NB4 (cell line): Measurements from ENCODE around the gene PRKD3.

Experiments
- CTCF ChIP-seq: IDR thresholded peaks from one replicate; pipeline ENCODE4 v1.5.1; 2012; ENCODE audit warnings: low read depth, low read length
- POLR2A ChIP-seq: IDR thresholded peaks from 2 replicates; pipeline ENCODE4 v1.6.1; 2011; ENCODE audit warnings: mild to moderate bottlenecking; ENCODE audit not compliant: insufficient read length; ENCODE audit errors: extremely low read depth

DNA sequence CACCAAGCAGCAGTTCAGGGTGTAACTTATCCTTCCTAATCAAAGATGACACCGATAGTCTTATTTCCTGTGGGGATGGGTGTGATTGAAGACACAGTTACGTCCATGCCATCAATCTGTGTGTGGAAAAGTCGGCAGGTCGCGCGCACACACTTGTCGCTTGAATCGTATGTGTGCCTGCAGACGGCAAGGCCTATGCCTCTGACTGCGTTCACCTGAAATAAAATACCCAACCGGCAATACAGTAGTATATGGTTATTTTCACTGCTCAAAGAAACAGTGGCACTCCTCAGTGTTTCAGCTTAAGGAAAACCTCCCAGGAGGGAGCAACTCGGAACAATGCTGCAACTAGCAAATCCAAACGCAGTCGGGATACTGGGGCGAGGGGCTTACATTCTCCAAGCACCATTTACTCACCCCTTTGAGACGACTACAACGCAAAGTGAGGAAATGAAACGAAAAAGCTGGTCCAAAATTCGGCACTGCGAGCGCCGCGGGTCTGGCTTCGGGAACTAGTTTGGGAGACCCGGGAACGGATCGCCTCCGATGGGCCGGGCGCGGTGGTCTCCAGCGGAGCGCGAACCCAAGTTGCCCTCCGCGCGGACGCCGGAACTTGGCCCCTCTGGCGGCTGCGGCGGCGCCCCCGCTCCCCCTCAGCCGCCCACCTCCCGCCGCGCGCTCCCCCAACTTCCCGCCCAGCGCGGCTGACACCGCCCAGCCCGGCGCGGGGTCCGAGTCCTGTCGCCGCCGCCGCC, 675 bp downstream of the PRKD3 start:
- no peak for TF ChIP-seq POLR2A
- TF ChIP-seq CTCF, result no peak
